PC-3 (cell line): Measurements from ENCODE around the gene HOXC4. TPM values are rescaled to one million over a fixed set of nuclear protein-coding genes. Genes with fewer than 3 reads are reported as not detected.

Experiments
- ATAC-seq: fragments of 200-7000 bp; cut with Tn5 transposase; 2 replicates; pipeline ENCODE4 v1.9.1; 2020; ENCODE audit warnings: mild to moderate bottlenecking, moderate library complexity
- BruUV-seq: library from RNA; stranded (reverse); fragments of 400-500 nt; replicated peaks from 2 replicates; lab custom pipeline; 2021; lab: Mats Ljungman, UMichigan
- CTCF ChIA-PET: fragments of 300-600 bp; sonication (Branson Sonifier 250); formaldehyde crosslinking; loops from one replicate; lab custom pipeline; 2022; ENCODE audit warnings: antibody characterized with exemption; lab: Charles Lee
- POLR2A ChIA-PET: fragments of 300-600 bp; sonication (Branson Sonifier 250); formaldehyde crosslinking; loops from one replicate; lab custom pipeline; 2022; ENCODE audit warnings: antibody characterized with exemption; ENCODE audit not compliant: unreplicated experiment; lab: Charles Lee
- DNase-seq: peaks from one replicate; pipeline ENCODE4 v3.0.0-alpha.2; 2015
- H2AFZ ChIP-seq: fragments of 300-600 bp; sonication (generic); 2 replicates; pipeline ENCODE4 v1.6.0; 2016; ENCODE audit warnings: antibody characterized with exemption, low read length
- H3F3A ChIP-seq: fragments of 300-600 bp; sonication (generic); one replicate; pipeline ENCODE4 v1.6.0; 2017; ENCODE audit warnings: antibody characterized with exemption, low read length, control low read depth, mild to moderate bottlenecking; ENCODE audit not compliant: unreplicated experiment
- H3K27ac ChIP-seq: fragments of 300-600 bp; sonication (generic); 2 replicates; pipeline ENCODE4 v1.5.1; 2016; ENCODE audit warnings: mild to moderate bottlenecking, low read length
- H3K27me3 ChIP-seq: fragments of 300-600 bp; sonication (generic); 2 replicates; pipeline ENCODE4 v1.6.1; 2016; ENCODE audit warnings: low read length, mixed read lengths
- H3K36me3 ChIP-seq: fragments of 300-600 bp; sonication (generic); 2 replicates; pipeline ENCODE4 v1.6.1; 2016; ENCODE audit warnings: low read depth, mixed run types, low read length, mixed read lengths
- H3K4me1 ChIP-seq: fragments of 300-600 bp; sonication (generic); 2 replicates; pipeline ENCODE4 v1.5.1; 2016; ENCODE audit warnings: low read length; ENCODE audit not compliant: insufficient read depth
- H3K4me2 ChIP-seq: fragments of 300-600 bp; sonication (generic); 2 replicates; pipeline ENCODE4 v1.6.0; 2016; ENCODE audit warnings: low read length
- H3K4me3 ChIP-seq: fragments of 300-600 bp; sonication (generic); 2 replicates; pipeline ENCODE4 v1.5.1; 2016; ENCODE audit warnings: mild to moderate bottlenecking, low read length, mixed read lengths
- H3K79me2 ChIP-seq: fragments of 300-600 bp; sonication (generic); 2 replicates; pipeline ENCODE4 v1.6.1; 2017; ENCODE audit warnings: low read length, mixed read lengths
- H3K9ac ChIP-seq: fragments of 300-600 bp; sonication (generic); 2 replicates; pipeline ENCODE4 v1.6.0; 2016; ENCODE audit warnings: mild to moderate bottlenecking, low read length
- H3K9me2 ChIP-seq: fragments of 300-600 bp; sonication (generic); replicated peaks from 2 replicates; pipeline ENCODE4 v1.6.1; 2016; ENCODE audit warnings: mixed run types, low read length, mixed read lengths
- H3K9me3 ChIP-seq: fragments of 300-600 bp; sonication (generic); 2 replicates; pipeline ENCODE4 v1.6.1; 2016; ENCODE audit warnings: low read length, mixed read lengths
- H4K20me1 ChIP-seq: fragments of 300-600 bp; sonication (generic); 2 replicates; pipeline ENCODE4 v1.6.1; 2016; ENCODE audit warnings: low read length, mixed read lengths
- CTCF ChIP-seq: fragments of 300-600 bp; sonication (generic); conservative IDR thresholded peaks from 2 replicates; pipeline ENCODE4 v1.5.1; 2017; ENCODE audit warnings: antibody characterized with exemption, low read depth, mild to moderate bottlenecking, low read length
- EZH2 ChIP-seq: fragments of 300-600 bp; sonication (generic); IDR thresholded peaks from one replicate; pipeline ENCODE4 v1.6.1; 2017; ENCODE audit warnings: antibody characterized with exemption, mild to moderate bottlenecking, low read length; ENCODE audit not compliant: unreplicated experiment
- EZH2phosphoT487 ChIP-seq: fragments of 300-600 bp; sonication (generic); IDR thresholded peaks from 2 replicates; pipeline ENCODE4 v1.6.1; 2018; ENCODE audit warnings: mild to moderate bottlenecking, antibody characterized with exemption, low read length, borderline replicate concordance
- intact Hi-C: fragments of 100-400 bp; cut with micrococcal nuclease; formaldehyde crosslinking; loops from 2 replicates; pipeline ENCODE4 v1.9.0; 2023
- total RNA-seq: library from RNA; depleted of rRNA; stranded (reverse); fragments of >200 nt; gene quantifications from 2 replicates; pipeline ENCODE4 v1.2.3, GENCODE V29; 2014

The HOXC4 gene
- total RNA-seq, 1 experiment from 2014 or later: 1.8 TPM

GRCh38 chr12:54015018-54015931 is 38.4 kb upstream of the HOXC4 start:
- no peak overlapping the region for H2AFZ ChIP-seq
- H3K4me3 ChIP-seq: no peak overlapping the region

GRCh38 chr12:54016051-54016450 is 37.6 kb upstream of the HOXC4 start:
- Histone ChIP-seq H3F3A (no peaks in the 10 kb centered on the region), H2AFZ (peak overlapping the region; percentile 95), H3K9me2 (no peaks in the 10 kb centered on the region), H3K9me3 (no peaks in the 10 kb centered on the region), H3K9ac (peak overlapping the region; percentile 83), H3K4me2 (peak overlapping the region; percentile 92), H3K36me3 (no peaks in the 10 kb centered on the region), H4K20me1 (no peaks in the 10 kb centered on the region), H3K79me2 (peaks cover 45% of the 10 kb centered on the region), H3K27me3 (no peaks in the 10 kb centered on the region), H3K4me1 (peaks cover 35% of the 10 kb centered on the region), H3K27ac (peak overlapping the region; percentile 68), H3K4me3 (peak overlapping the region; percentile 96)
- DNase-seq (no peak), ATAC-seq (no peak)
- TF ChIP-seq EZH2: no peak
- TF ChIP-seq CTCF: no peak
- TF ChIP-seq EZH2phosphoT487: no peak
- ChIA-PET CTCF (interaction anchor here (0.8 to 1.4 kb wide), 3 partner anchors 12 to 236 kb away, joined by 3 to 4 read pairs (median 4); no protein-coding TSS in a partner anchor), POLR2A (interaction anchor here (0.5 kb wide), 1 partner anchor 310 kb away, joined by 15 read pairs; no protein-coding TSS in a partner anchor)
- BruUV-seq: TSS peak; percentile 60
- intact Hi-C loops: no loop called here

More at GRCh38 chr12:54015018-54015931, 38.4 kb upstream of the HOXC4 start:
- Histone ChIP-seq H3K79me2 (peaks cover 44% of the 10 kb centered on the region), H3K9me2 (no peaks in the 10 kb centered on the region), H3K4me1 (peaks cover 42% of the 10 kb centered on the region), H3K9ac (no peak overlapping the region), H3K9me3 (no peaks in the 10 kb centered on the region), H3K36me3 (no peaks in the 10 kb centered on the region), H3K27me3 (no peaks in the 10 kb centered on the region), H3F3A (no peaks in the 10 kb centered on the region), H4K20me1 (no peaks in the 10 kb centered on the region), H3K27ac (no peak overlapping the region), H3K4me2 (peak overlapping the region; percentile 92; the same call in 1 of the 2 replicates)
- TF ChIP-seq EZH2phosphoT487: no peak
- TF ChIP-seq EZH2: no peak
- TF ChIP-seq CTCF: no peak
- POLR2A ChIA-PET: no interaction called here
- CTCF ChIA-PET: no interaction called here
- intact Hi-C loops: no loop called here
- no peak for ATAC-seq
- no TSS peak for BruUV-seq
- DNase-seq: no peak
